Esophagus squamous epithelium (tissue), 4 donors: ENCODE results near the gene UTS2R.

Experiments used
- POLR2A ChIP-seq, 4 donors: fragments of 450-650 bp; IDR thresholded peaks; one replicate each; pipeline ENCODE4 v1.6.1; 2017; ENCODE audit warnings: antibody characterized with exemption in 4 of 4, mild to moderate bottlenecking in 4 of 4, moderate library complexity in 3 of 4
- TF ChIP-seq, protein P1 (sequence below), 6 experiments: fragments of 450-650 bp in 4 of 6; fragments of 200-600 bp in 2 of 6; sonication (generic) in 2 of 6; IDR thresholded peaks; one replicate each; pipeline ENCODE4 v1.5.1; 2016 to 2019; ENCODE audit warnings: antibody characterized with exemption in 6 of 6, mild to moderate bottlenecking in 4 of 6, moderate library complexity in 4 of 6

DNA sequence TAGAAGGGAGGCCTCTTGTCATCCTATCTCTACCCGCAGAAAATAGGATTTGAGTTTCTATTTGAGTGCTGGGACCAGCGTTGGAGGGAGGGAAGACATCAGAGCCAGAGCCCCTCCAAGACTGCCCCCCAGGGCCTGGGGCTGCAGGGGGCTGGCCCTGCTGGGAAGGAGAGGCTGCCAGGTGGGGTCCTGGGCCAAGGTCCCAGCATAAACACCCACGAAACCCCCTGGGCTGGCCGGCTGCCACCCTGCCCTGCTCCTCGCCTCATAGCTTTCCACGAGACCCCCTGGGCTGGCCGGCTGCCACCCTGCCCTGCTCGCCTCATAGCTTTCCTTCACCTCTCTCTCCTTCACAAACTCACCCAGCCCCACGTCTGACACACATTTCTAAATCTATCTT is 23.1 kb upstream of the UTS2R start:
- TF ChIP-seq, protein P1, sequence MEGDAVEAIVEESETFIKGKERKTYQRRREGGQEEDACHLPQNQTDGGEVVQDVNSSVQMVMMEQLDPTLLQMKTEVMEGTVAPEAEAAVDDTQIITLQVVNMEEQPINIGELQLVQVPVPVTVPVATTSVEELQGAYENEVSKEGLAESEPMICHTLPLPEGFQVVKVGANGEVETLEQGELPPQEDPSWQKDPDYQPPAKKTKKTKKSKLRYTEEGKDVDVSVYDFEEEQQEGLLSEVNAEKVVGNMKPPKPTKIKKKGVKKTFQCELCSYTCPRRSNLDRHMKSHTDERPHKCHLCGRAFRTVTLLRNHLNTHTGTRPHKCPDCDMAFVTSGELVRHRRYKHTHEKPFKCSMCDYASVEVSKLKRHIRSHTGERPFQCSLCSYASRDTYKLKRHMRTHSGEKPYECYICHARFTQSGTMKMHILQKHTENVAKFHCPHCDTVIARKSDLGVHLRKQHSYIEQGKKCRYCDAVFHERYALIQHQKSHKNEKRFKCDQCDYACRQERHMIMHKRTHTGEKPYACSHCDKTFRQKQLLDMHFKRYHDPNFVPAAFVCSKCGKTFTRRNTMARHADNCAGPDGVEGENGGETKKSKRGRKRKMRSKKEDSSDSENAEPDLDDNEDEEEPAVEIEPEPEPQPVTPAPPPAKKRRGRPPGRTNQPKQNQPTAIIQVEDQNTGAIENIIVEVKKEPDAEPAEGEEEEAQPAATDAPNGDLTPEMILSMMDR (IDR thresholded peaks at IDR 0.05), result no peak
- TF ChIP-seq POLR2A (IDR thresholded peaks at IDR 0.05), result no peak
